ENCODE data around the gene ANTXR1. TPM values are rescaled to one million over a fixed set of nuclear protein-coding genes. Genes with fewer than 3 reads are reported as not detected.

ANTXR1 gene
- polyA plus RNA-seq, 1 of the 3 experiments (the other 2 are of a cell fraction): 114 TPM

DNA sequence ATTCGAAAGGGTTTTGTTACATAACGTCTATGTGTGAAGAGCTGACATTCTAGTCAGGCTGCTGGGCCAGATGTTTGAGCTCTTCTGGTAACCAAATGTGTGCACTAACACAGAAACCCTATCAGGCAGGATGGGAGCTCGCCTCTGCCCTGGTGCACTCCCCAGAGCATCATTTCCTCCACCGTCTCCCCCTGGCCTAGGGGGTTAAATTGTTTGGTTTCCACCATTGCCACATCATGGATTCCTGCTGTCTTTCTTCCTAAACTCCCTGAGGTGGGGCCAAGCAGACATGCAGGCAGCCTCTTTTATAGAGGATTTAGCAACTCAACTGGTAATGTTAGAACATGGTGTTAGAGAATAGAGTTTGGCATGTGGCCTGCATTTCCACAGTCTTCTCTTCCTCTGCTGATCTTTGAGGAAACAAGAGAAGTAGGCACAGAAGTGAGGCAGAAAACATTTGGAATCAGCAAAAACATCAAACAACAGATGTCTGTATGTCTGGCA is 87.3 kb downstream of the ANTXR1 start:
- H4K20me1 ChIP-seq (ENCODE audit: insufficient read depth): no peaks in the 10 kb centered on the region
- H3K79me2 ChIP-seq (ENCODE audit: insufficient read depth): no peaks in the 10 kb centered on the region
- DNase-seq: no peak
- no peaks in the 10 kb centered on the region for H3K27me3 ChIP-seq (ENCODE audit: insufficient read depth)
- H3K9ac ChIP-seq: no peak overlapping the region
- no peaks in the 10 kb centered on the region for H3K9me2 ChIP-seq
- H3K9me3 ChIP-seq: no peaks in the 10 kb centered on the region
- peaks cover 56 to 67% of the 10 kb centered on the region in 2 experiments for H3K36me3 ChIP-seq (replicated peaks in 1 of 2; ENCODE audit: control insufficient read depth in 1 of 2, insufficient read depth in 2 of 2, low read length in 1 of 2)
- 91% methylated on average over 4 of the region's 4 CpGs for WGBS (ENCODE audit: low lambda C conversion rate)
- no peak overlapping the region for H2AFZ ChIP-seq (ENCODE audit: low read depth)
- ChIA-PET POLR2A (no interaction called here), CTCF (interaction anchor here (1.0 to 1.2 kb wide), 3 partner anchors 12 to 87 kb away, joined by 3 read pairs; no protein-coding TSS in a partner anchor)
- no peak overlapping the region for H3K4me2 ChIP-seq
- peaks cover 14 to 45% of the 10 kb centered on the region in 2 experiments; a peak in 3 of 4 replicates for H3K4me1 ChIP-seq (ENCODE audit: control insufficient read depth in 1 of 2, insufficient read depth in 2 of 2, low read depth in 1 of 2, low read length in 1 of 2)
- no peak overlapping the region for H3K4me3 ChIP-seq (ENCODE audit: low read depth in 2 of 2, low read length in 1 of 2)
- TF ChIP-seq, protein P1, sequence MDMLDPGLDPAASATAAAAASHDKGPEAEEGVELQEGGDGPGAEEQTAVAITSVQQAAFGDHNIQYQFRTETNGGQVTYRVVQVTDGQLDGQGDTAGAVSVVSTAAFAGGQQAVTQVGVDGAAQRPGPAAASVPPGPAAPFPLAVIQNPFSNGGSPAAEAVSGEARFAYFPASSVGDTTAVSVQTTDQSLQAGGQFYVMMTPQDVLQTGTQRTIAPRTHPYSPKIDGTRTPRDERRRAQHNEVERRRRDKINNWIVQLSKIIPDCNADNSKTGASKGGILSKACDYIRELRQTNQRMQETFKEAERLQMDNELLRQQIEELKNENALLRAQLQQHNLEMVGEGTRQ (IDR thresholded peaks at IDR 0.05; ENCODE audit: borderline replicate concordance, low read depth, low read length): no peak
- TF ChIP-seq RFX5 (IDR thresholded peaks at IDR 0.05; ENCODE audit: low read length): no peak
- TF ChIP-seq, protein P2, sequence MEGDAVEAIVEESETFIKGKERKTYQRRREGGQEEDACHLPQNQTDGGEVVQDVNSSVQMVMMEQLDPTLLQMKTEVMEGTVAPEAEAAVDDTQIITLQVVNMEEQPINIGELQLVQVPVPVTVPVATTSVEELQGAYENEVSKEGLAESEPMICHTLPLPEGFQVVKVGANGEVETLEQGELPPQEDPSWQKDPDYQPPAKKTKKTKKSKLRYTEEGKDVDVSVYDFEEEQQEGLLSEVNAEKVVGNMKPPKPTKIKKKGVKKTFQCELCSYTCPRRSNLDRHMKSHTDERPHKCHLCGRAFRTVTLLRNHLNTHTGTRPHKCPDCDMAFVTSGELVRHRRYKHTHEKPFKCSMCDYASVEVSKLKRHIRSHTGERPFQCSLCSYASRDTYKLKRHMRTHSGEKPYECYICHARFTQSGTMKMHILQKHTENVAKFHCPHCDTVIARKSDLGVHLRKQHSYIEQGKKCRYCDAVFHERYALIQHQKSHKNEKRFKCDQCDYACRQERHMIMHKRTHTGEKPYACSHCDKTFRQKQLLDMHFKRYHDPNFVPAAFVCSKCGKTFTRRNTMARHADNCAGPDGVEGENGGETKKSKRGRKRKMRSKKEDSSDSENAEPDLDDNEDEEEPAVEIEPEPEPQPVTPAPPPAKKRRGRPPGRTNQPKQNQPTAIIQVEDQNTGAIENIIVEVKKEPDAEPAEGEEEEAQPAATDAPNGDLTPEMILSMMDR (IDR thresholded peaks at IDR 0.05): no peak
- peaks cover 18% of the 10 kb centered on the region for H3F3A ChIP-seq (replicated peaks; ENCODE audit: insufficient read depth)
- H3K27ac ChIP-seq (ENCODE audit: low read depth in 2 of 2, low read length in 1 of 2): peak overlapping the region; percentile 34 to 67

GRCh38 chr2:69102041-69102593 is 89.1 kb downstream of the ANTXR1 start:
- H2AFZ ChIP-seq (ENCODE audit: low read depth): no peak overlapping the region
- H3F3A ChIP-seq (replicated peaks; ENCODE audit: insufficient read depth): peaks cover 18% of the 10 kb centered on the region
- H3K4me2 ChIP-seq: no peak overlapping the region
- H3K4me1 ChIP-seq (ENCODE audit: control insufficient read depth in 1 of 2, insufficient read depth in 2 of 2, low read depth in 1 of 2, low read length in 1 of 2): peaks cover 14 to 37% of the 10 kb centered on the region in 2 experiments; a peak in 3 of 4 replicates
- DNase-seq: no peak
- H3K27me3 ChIP-seq (ENCODE audit: insufficient read depth): no peaks in the 10 kb centered on the region
- H3K9me2 ChIP-seq: no peaks in the 10 kb centered on the region
- H3K9me3 ChIP-seq: no peaks in the 10 kb centered on the region
- POLR2A ChIA-PET: no interaction called here
- CTCF ChIA-PET: no interaction called here
- no peak overlapping the region for H3K4me3 ChIP-seq (ENCODE audit: low read depth in 2 of 2, low read length in 1 of 2)
- H3K9ac ChIP-seq: no peak overlapping the region
- peaks cover 68 to 80% of the 10 kb centered on the region in 2 experiments for H3K36me3 ChIP-seq (replicated peaks in 1 of 2; ENCODE audit: control insufficient read depth in 1 of 2, insufficient read depth in 2 of 2, low read length in 1 of 2)
- H3K79me2 ChIP-seq (ENCODE audit: insufficient read depth): no peaks in the 10 kb centered on the region
- no peaks in the 10 kb centered on the region for H4K20me1 ChIP-seq (ENCODE audit: insufficient read depth)
- no peak overlapping the region; a peak in 1 of 4 replicates for H3K27ac ChIP-seq (ENCODE audit: low read depth in 2 of 2, low read length in 1 of 2)
- WGBS (ENCODE audit: low lambda C conversion rate): 96% methylated on average over 3 of the region's 3 CpGs
- TF ChIP-seq FOXM1 (IDR thresholded peaks at IDR 0.05; ENCODE audit: low read depth) (no peak), FOXJ3 (CRISPR knock-in tag; IDR thresholded peaks at IDR 0.05) (no peak), SIN3A (IDR thresholded peaks at IDR 0.05; ENCODE audit: borderline replicate concordance, low read depth, low read length) (no peak), ELF1 (IDR thresholded peaks at IDR 0.05) (no peak), YY1 (IDR thresholded peaks at IDR 0.05; ENCODE audit: low read depth) (no peak), TAF1 (IDR thresholded peaks at IDR 0.05; ENCODE audit: borderline replicate concordance, low read depth, low read length) (no peak), CHD2 (IDR thresholded peaks at IDR 0.05; ENCODE audit: low read length, partially characterized antibody) (no peak), RFX5 (IDR thresholded peaks at IDR 0.05; ENCODE audit: low read length) (no peak), POLR2AphosphoS5 (IDR thresholded peaks at IDR 0.05; ENCODE audit: low read depth, low read length) (no peak)
- TF ChIP-seq, protein P2 (IDR thresholded peaks at IDR 0.05): no peak
- TF ChIP-seq, protein P3, sequence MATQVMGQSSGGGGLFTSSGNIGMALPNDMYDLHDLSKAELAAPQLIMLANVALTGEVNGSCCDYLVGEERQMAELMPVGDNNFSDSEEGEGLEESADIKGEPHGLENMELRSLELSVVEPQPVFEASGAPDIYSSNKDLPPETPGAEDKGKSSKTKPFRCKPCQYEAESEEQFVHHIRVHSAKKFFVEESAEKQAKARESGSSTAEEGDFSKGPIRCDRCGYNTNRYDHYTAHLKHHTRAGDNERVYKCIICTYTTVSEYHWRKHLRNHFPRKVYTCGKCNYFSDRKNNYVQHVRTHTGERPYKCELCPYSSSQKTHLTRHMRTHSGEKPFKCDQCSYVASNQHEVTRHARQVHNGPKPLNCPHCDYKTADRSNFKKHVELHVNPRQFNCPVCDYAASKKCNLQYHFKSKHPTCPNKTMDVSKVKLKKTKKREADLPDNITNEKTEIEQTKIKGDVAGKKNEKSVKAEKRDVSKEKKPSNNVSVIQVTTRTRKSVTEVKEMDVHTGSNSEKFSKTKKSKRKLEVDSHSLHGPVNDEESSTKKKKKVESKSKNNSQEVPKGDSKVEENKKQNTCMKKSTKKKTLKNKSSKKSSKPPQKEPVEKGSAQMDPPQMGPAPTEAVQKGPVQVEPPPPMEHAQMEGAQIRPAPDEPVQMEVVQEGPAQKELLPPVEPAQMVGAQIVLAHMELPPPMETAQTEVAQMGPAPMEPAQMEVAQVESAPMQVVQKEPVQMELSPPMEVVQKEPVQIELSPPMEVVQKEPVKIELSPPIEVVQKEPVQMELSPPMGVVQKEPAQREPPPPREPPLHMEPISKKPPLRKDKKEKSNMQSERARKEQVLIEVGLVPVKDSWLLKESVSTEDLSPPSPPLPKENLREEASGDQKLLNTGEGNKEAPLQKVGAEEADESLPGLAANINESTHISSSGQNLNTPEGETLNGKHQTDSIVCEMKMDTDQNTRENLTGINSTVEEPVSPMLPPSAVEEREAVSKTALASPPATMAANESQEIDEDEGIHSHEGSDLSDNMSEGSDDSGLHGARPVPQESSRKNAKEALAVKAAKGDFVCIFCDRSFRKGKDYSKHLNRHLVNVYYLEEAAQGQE (IDR thresholded peaks at IDR 0.05; ENCODE audit: low read depth, low read length): no peak
- TF ChIP-seq, protein P1 (IDR thresholded peaks at IDR 0.05; ENCODE audit: borderline replicate concordance, low read depth, low read length): no peak
- TF ChIP-seq, protein P4, sequence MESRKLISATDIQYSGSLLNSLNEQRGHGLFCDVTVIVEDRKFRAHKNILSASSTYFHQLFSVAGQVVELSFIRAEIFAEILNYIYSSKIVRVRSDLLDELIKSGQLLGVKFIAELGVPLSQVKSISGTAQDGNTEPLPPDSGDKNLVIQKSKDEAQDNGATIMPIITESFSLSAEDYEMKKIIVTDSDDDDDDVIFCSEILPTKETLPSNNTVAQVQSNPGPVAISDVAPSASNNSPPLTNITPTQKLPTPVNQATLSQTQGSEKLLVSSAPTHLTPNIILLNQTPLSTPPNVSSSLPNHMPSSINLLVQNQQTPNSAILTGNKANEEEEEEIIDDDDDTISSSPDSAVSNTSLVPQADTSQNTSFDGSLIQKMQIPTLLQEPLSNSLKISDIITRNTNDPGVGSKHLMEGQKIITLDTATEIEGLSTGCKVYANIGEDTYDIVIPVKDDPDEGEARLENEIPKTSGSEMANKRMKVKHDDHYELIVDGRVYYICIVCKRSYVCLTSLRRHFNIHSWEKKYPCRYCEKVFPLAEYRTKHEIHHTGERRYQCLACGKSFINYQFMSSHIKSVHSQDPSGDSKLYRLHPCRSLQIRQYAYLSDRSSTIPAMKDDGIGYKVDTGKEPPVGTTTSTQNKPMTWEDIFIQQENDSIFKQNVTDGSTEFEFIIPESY (IDR thresholded peaks at IDR 0.05; ENCODE audit: borderline replicate concordance, low read depth): no peak

Data from SK-N-SH (cell line).